Transverse colon (tissue), 3 donors: ENCODE results near the gene COPA.

Experiments used
- CTCF ChIP-seq, 5 experiments: fragments of 200-600 bp in 3 of 5; fragments of 450-650 bp in 2 of 5; sonication (generic) in 3 of 5; IDR thresholded peaks; 1 replicate in 2 of 5; 2 replicates in 3 of 5; pipeline ENCODE4 v1.5.1; 2016 to 2017; ENCODE audit warnings: antibody characterized with exemption in 5 of 5, inconsistent platforms in 3 of 5, mild to moderate bottlenecking in 2 of 5, moderate library complexity in 1 of 5
- POLR2A ChIP-seq: fragments of 450-650 bp; IDR thresholded peaks from one replicate; pipeline ENCODE4 v1.6.1; 2016; ENCODE audit warnings: antibody characterized with exemption, mild to moderate bottlenecking, moderate library complexity

- TF ChIP-seq CTCF (IDR thresholded peaks at IDR 0.05) (no peak), POLR2A (no peak)
Measured at GRCh38 chr1:160239582-160240299, 103.3 kb downstream of the COPA start.
